Chondrocyte (in vitro differentiated cells): Measurements from ENCODE around the gene ANKFN1. TPM values are rescaled to one million over a fixed set of nuclear protein-coding genes. Genes with fewer than 3 reads are reported as not detected.

Experiments used
- DNase-seq: peaks from one replicate; pipeline ENCODE4 v3.0.0; 2021; ENCODE audit warnings: mixed read lengths, low spot score
- H3K27ac Mint-ChIP-seq: one replicate; pipeline ENCODE4 v1.8.0; 2021; ENCODE audit warnings: mild to moderate bottlenecking, moderate library complexity, mixed read lengths; ENCODE audit not compliant: unreplicated experiment
- H3K27me3 Mint-ChIP-seq: 2 replicates; pipeline ENCODE4 v1.8.0; 2021; ENCODE audit warnings: low read depth, mixed read lengths
- H3K36me3 Mint-ChIP-seq: 2 replicates; pipeline ENCODE4 v1.8.0; 2021; ENCODE audit warnings: low read depth, mixed read lengths
- H3K4me1 Mint-ChIP-seq: 2 replicates; pipeline ENCODE4 v1.8.0; 2021; ENCODE audit warnings: low read depth, mild to moderate bottlenecking, mixed read lengths
- H3K4me3 Mint-ChIP-seq: one replicate; pipeline ENCODE4 v1.8.0; 2021; ENCODE audit warnings: mild to moderate bottlenecking, moderate library complexity, mixed read lengths; ENCODE audit not compliant: unreplicated experiment
- H3K9me3 Mint-ChIP-seq: 2 replicates; pipeline ENCODE4 v1.8.0; 2021; ENCODE audit warnings: low read depth, mixed read lengths
- total RNA-seq: library from RNA; stranded (reverse); gene quantifications from 3 replicates; pipeline ENCODE4 v1.2.1, GENCODE V29; 2021
- TF ChIP-seq, protein P1 (sequence below): fragments of 200-600 bp; sonication (generic); IDR thresholded peaks from 2 replicates; pipeline ENCODE4 v1.5.0; 2021; ENCODE audit warnings: antibody characterized with exemption, mild to moderate bottlenecking, moderate library complexity

ANKFN1 gene
- total RNA-seq, 1 donor from 2014 or later: not detected

DNA sequence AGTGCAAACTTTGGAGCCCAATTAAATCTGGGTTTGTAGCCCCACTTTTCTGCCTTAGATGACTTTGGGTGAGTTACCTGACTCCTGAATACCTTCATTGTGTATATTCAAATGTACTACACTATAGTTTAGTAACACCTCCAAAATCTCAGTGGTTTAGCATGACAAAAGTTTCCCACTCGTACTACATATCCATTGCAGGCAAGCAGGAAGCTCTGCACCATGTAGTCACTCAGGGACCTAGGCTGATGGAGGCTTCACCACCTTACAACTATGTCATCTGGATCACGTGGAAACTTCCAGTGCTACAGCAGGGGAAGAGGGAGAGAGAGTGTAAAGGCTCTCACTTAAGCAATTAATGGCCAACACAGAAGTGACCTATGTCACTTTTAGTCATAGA lies 14.2 kb downstream of the ANKFN1 start:
- H3K4me3 Mint-ChIP-seq: no peak overlapping the region
- H3K27me3 Mint-ChIP-seq: peaks cover 3% of the 10 kb centered on the region
- no peak overlapping the region for H3K27ac Mint-ChIP-seq
- no peaks in the 10 kb centered on the region for H3K9me3 Mint-ChIP-seq
- no peak for DNase-seq
- no peaks in the 10 kb centered on the region for H3K36me3 Mint-ChIP-seq
- TF ChIP-seq, protein P1, sequence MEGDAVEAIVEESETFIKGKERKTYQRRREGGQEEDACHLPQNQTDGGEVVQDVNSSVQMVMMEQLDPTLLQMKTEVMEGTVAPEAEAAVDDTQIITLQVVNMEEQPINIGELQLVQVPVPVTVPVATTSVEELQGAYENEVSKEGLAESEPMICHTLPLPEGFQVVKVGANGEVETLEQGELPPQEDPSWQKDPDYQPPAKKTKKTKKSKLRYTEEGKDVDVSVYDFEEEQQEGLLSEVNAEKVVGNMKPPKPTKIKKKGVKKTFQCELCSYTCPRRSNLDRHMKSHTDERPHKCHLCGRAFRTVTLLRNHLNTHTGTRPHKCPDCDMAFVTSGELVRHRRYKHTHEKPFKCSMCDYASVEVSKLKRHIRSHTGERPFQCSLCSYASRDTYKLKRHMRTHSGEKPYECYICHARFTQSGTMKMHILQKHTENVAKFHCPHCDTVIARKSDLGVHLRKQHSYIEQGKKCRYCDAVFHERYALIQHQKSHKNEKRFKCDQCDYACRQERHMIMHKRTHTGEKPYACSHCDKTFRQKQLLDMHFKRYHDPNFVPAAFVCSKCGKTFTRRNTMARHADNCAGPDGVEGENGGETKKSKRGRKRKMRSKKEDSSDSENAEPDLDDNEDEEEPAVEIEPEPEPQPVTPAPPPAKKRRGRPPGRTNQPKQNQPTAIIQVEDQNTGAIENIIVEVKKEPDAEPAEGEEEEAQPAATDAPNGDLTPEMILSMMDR: no peak
- H3K4me1 Mint-ChIP-seq: peaks cover 5% of the 10 kb centered on the region

DNA sequence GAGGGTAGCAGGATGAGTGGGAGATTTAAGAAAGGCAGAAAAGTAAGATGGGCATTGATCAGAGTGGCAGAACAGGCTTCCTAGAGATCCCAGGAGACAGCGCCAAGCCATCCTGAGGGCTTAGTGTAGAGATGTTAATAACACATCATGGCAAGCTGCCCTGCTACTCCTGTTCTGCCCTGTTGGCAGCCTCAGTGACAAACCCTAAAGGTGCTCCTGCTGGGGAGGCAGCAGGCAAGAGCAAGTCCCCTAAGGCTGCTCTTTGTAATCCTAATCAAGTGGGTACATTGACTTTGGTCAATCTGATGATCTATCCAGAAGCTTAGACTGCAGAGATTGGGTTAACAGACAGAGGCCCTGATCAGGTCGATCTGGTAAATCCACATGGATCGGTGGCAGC lies 16.3 kb downstream of the ANKFN1 start:
- no peaks in the 10 kb centered on the region for H3K36me3 Mint-ChIP-seq
- no peaks in the 10 kb centered on the region for H3K9me3 Mint-ChIP-seq
- peaks cover 17% of the 10 kb centered on the region for H3K4me1 Mint-ChIP-seq
- H3K27ac Mint-ChIP-seq: no peak overlapping the region
- H3K27me3 Mint-ChIP-seq: peaks cover 3% of the 10 kb centered on the region
- TF ChIP-seq, protein P1: no peak
- DNase-seq: no peak
- no peak overlapping the region for H3K4me3 Mint-ChIP-seq

DNA sequence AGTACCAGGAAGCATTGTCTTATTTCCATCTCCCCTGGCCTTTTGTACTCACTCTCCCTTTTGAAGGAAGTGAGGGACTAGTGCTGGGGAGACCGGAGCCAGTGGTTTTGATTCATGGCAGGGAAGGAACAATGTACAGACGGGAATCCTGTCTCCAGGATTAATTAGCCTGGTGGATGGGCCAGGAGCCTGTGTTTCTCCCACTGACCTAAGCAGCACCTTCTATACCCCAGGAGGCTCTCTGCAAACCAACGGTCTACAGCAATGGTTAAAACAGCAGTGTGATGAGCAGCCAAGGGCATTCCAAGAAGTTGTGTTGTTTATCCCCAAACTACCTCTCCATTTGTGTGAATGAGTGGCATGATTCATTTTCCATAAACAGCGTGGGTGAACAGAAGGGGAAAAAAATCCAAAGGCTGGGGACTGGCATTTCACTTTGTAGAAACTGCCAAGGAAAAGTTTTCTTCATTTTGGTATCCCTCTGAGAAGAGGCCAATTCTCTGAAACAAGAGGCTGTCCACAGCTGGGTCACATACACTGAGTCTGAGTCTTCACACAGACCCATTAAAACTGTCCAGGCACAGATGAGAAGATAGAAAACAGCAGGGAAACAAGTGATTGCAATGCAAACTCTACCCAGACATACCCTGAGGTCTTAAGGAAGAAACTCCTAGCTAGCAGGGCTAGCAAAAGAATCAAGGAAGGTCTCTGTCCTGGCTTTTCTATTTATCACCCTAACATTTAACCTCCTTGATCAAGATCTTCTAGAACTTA lies 18.1 kb downstream of the ANKFN1 start:
- Mint-ChIP-seq H3K27me3 (no peaks in the 10 kb centered on the region), H3K9me3 (no peaks in the 10 kb centered on the region), H3K36me3 (no peaks in the 10 kb centered on the region), H3K4me1 (peaks cover 35% of the 10 kb centered on the region), H3K27ac (no peak overlapping the region), H3K4me3 (no peak overlapping the region)
- TF ChIP-seq, protein P1: no peak
- no peak for DNase-seq

DNA sequence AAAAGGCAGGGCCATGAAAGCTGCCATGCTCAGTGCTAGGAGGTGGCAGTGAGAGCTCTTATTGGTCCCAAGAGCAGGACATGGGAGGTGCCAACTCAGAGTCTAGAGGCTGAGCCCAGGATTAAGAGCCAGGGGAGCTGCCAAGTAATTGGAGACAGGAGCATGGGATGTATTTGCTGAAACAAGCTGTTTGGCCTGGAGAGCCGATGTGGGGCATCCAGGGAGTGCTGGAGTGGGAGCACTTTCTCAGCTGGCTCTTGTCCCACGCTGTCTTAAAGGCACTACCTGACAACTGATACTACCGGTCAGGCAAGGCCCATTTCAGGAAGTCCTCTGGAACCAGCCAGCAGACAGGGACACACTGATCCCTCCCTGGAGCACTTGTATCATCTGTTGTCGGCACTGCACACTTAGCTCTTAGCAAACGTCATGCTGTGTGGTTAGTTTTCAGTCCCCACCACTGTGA lies 19.3 kb downstream of the ANKFN1 start:
- H3K36me3 Mint-ChIP-seq: no peaks in the 10 kb centered on the region
- peaks cover 45% of the 10 kb centered on the region for H3K4me1 Mint-ChIP-seq
- H3K4me3 Mint-ChIP-seq: no peak overlapping the region
- TF ChIP-seq, protein P1: no peak
- no peaks in the 10 kb centered on the region for H3K27me3 Mint-ChIP-seq
- no peak overlapping the region for H3K27ac Mint-ChIP-seq
- no peak for DNase-seq
- H3K9me3 Mint-ChIP-seq: no peaks in the 10 kb centered on the region

DNA sequence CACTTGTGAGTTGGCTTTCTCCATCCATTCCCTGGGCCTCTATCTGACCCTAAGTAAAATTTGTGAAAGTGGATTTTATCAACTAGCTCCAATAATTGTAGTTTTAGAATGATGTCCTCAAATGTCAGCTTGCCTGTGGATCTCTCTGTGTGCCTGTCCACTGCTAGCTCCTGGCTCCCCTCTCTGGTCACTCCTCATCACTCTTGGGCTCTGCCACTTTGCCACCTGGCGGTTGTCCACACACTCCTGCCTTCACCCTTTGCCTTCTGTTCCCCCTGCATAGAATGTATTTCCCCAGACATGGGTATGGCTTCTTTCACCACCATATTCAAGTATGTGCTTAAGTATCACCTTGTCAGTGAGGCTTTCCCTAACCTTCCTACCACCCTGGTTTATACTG lies 19.8 kb downstream of the ANKFN1 start:
- Mint-ChIP-seq H3K4me3 (no peak overlapping the region), H3K36me3 (no peaks in the 10 kb centered on the region), H3K27ac (no peak overlapping the region), H3K9me3 (no peaks in the 10 kb centered on the region), H3K27me3 (no peaks in the 10 kb centered on the region), H3K4me1 (peaks cover 45% of the 10 kb centered on the region)
- DNase-seq: peak; percentile 47
- TF ChIP-seq, protein P1: no peak
